ENCODE measurements around the gene TTC3.

TTC3 gene

DNA sequence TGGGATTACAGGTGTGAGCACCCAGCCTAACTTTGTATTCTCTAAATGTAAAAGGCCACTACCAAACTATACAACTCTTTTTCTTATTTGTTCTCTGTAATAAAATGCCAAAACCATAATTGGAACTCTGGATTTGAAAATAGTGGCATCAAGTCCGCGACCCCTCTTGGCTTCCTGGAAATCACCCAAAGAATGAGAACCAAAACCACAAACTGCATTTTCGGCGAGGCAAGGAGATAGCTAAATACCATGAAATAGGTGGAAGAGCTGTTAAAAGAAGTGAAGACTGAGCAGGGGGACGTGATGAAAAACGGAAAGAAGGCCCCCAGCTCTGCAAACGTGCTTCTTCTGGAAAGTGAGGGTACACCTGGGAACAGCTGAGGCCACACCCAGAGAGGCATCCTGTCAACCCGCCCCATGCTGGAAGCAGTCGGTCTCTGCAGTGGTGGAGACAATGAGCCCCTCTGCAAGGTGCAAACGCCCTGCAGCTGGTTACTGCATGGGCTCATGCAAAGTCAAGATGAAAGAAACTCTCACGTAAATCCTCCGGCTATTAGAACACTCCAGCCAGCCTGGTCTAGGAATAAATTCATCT lies 171.5 kb downstream of the TTC3 start:
- no peak for TF ChIP-seq ZFX (IDR thresholded peaks at IDR 0.05; ENCODE audit: borderline replicate concordance)
- TF ChIP-seq, protein P1, sequence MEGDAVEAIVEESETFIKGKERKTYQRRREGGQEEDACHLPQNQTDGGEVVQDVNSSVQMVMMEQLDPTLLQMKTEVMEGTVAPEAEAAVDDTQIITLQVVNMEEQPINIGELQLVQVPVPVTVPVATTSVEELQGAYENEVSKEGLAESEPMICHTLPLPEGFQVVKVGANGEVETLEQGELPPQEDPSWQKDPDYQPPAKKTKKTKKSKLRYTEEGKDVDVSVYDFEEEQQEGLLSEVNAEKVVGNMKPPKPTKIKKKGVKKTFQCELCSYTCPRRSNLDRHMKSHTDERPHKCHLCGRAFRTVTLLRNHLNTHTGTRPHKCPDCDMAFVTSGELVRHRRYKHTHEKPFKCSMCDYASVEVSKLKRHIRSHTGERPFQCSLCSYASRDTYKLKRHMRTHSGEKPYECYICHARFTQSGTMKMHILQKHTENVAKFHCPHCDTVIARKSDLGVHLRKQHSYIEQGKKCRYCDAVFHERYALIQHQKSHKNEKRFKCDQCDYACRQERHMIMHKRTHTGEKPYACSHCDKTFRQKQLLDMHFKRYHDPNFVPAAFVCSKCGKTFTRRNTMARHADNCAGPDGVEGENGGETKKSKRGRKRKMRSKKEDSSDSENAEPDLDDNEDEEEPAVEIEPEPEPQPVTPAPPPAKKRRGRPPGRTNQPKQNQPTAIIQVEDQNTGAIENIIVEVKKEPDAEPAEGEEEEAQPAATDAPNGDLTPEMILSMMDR (IDR thresholded peaks at IDR 0.05) = no peak
- no peak overlapping the region for H3K27ac ChIP-seq

DNA sequence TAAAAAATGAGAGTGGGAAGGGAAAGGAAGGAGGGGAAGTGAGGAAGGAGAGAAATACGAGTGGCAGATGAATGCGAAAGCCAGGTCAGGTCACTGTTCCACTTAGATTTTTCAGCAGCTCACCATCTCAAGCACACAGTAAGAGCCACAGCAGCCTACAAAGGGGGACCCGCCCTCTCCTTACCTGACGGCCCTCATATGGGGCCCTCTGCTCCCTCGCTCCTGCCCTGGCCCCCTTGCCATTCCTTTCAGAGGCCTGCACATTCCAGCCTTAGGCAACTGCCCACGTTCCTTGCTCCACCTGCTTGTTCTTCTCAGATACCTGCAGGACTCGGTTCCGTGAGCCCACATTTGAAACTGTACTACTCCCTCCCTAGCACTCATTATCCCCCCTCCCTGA lies 172.1 kb downstream of the TTC3 start:
- TF ChIP-seq ZFX (IDR thresholded peaks at IDR 0.05; ENCODE audit: borderline replicate concordance) = no peak
- TF ChIP-seq, protein P1 (IDR thresholded peaks at IDR 0.05) = no peak
- no peak overlapping the region for H3K27ac ChIP-seq

DNA sequence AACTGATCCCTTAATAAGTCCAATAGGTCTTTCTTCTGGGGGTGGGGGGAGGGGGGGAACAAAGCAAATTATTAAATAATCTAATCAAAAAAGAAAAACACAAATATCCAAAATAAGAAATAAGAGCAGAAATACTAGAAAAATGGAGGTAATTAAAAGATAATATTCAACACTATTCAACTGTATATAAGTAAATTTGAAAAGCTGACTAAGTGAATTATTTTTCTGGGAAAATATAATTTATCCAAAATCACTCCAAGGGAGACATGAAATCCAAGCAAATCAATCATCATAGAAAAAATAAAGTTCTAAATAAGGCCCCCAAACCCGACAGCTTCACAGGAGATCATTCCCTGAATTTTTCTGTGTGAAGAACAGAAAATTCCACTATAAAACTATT lies 175.2 kb downstream of the TTC3 start:
- no peak overlapping the region for H3K27ac ChIP-seq
- no peak for TF ChIP-seq ZFX (IDR thresholded peaks at IDR 0.05; ENCODE audit: borderline replicate concordance)
- TF ChIP-seq, protein P1 (IDR thresholded peaks at IDR 0.05) = no peak

DNA sequence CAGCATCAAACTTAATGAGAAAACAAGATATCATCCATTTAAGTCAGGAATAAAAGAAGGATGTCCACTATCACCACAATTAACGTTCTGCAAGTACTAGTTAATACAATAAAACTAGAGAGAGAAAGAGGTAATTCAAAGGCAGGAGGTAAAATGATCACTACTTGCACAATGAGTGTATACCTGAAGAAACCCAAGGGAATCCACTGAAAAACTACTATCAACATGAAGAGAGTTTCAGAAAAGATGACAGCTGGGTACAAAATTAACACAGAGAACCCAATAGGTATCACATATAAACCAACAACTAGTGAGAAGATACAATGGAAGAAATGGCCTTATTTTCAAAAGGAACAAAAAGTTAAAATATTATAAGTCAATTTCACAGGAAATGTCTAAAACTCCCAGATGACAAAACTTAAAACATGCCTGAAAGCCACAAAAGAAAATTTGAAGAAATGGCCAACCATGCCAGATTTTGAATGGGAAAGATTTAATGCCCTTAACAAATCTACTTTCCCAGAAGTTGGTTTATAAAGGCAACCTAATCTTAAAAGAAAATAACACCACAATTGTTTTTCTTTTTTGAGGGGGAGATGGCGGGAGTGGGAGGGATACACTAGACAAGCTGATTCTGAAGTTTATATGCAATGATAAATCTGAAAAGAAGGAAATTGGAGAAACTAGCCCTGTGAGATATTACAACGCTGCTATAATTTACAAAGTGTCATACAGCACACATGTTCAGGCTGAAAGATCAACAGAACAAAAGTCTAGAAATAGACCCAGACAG lies 176.3 kb downstream of the TTC3 start:
- TF ChIP-seq, protein P1 (IDR thresholded peaks at IDR 0.05) = no peak

DNA sequence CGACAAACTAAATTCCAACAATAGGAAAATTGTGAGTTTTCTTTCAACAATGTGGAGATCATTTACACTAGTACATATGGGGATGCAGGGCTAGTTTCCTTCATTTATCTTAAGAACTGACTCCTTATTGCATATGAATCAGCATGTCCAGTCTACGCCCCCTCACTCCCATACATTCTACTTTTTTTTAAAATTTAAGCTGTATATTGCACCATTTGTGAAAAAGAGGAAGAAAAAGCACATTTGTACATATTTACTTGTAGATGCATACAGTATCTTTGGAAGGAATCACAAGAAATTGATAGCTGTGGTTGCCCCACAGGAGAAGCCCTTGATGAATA lies 178.2 kb downstream of the TTC3 start:
- TF ChIP-seq, protein P1 (IDR thresholded peaks at IDR 0.05) = no peak
- no peak for TF ChIP-seq ZFX (IDR thresholded peaks at IDR 0.05; ENCODE audit: borderline replicate concordance)

More for the DNA sequence above, 176.3 kb downstream of the TTC3 start:
- no peak overlapping the region for H3K27ac ChIP-seq

More for the DNA sequence above, 178.2 kb downstream of the TTC3 start:
- H3K27ac ChIP-seq = no peak overlapping the region
